ENCODE measurements around the gene GEMIN2.

DNA sequence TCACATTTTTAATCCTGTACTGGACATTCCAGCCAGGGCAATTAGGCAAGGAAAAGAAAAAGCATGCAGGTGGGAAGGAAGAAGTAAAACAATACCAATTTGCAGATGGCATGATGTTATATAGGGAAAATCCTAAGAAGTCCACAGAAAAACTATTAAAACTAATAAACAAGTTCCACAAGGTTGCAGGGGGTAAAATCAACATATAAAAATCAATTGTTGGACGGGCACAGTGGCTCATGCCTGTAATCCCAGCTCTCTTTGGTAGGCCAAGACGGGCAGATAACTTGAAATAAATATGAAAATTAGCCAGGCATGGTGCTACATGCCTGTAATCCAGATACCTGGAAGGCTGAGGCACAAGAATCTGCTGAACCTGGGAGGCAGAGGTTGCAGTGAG lies 43.0 kb upstream of the GEMIN2 start:
- TF ChIP-seq CTCF (IDR thresholded peaks at IDR 0.05) (no peak), EP300 (IDR thresholded peaks at IDR 0.05) (no peak)

All from esophagus muscularis mucosa (tissue), 3 donors.